Keratinocyte (primary cell): ENCODE results near the gene SCAF8. TPM values are rescaled to one million over a fixed set of nuclear protein-coding genes. Genes with fewer than 3 reads are reported as not detected.

Experiments used
- DNase-seq: peaks from one replicate; pipeline ENCODE4 v3.0.0-alpha.2; 2011; ENCODE audit warnings: low read depth, missing footprints, low spot score
- FAIRE-seq: peaks from 2 replicates; lab custom pipeline; 2011; peaks lifted over from hg19 to GRCh38; lab: Jason Lieb, UNC
- H2AFZ ChIP-seq: 2 replicates; pipeline ENCODE4 v1.6.0; 2012; ENCODE audit warnings: low read length, control low read depth, inconsistent platforms; ENCODE audit not compliant: control insufficient read depth
- H3K27ac ChIP-seq: 2 replicates; pipeline ENCODE4 v1.5.1; 2011; ENCODE audit warnings: low read length; ENCODE audit not compliant: control insufficient read depth, insufficient read depth
- H3K27me3 ChIP-seq: 3 replicates; pipeline ENCODE4 v1.6.0; 2011; ENCODE audit warnings: low read length; ENCODE audit not compliant: control insufficient read depth, insufficient read depth; ENCODE audit errors: extremely low read depth
- H3K36me3 ChIP-seq, 2 experiments: 2 replicates in 1 of 2; 3 replicates in 1 of 2; pipeline ENCODE4 v1.5.1; 2011; ENCODE audit warnings: low read length in 2 of 2, mild to moderate bottlenecking in 1 of 2; ENCODE audit not compliant: control insufficient read depth in 2 of 2, insufficient read depth in 2 of 2; ENCODE audit errors: extremely low read depth in 1 of 2
- H3K4me1 ChIP-seq: 3 replicates; pipeline ENCODE4 v1.5.1; 2011; ENCODE audit warnings: low read length; ENCODE audit not compliant: control insufficient read depth, insufficient read depth; ENCODE audit errors: extremely low read depth
- H3K4me2 ChIP-seq: 3 replicates; pipeline ENCODE4 v1.6.0; 2011; ENCODE audit warnings: low read depth, low read length; ENCODE audit not compliant: control insufficient read depth, insufficient read depth; ENCODE audit errors: extremely low read depth
- H3K4me3 ChIP-seq, 3 experiments: fragments of 200-600 bp in 1 of 3; sonication (generic) in 1 of 3; 2 replicates in 2 of 3; 3 replicates in 1 of 3; pipeline ENCODE4 v1.5.1; 2011 to 2016; ENCODE audit warnings: low read length in 3 of 3, mild to moderate bottlenecking in 3 of 3, control low read depth in 2 of 3, inconsistent platforms in 1 of 3, low read depth in 1 of 3, mixed read lengths in 1 of 3, mixed run types in 1 of 3, moderate library complexity in 1 of 3; ENCODE audit not compliant: control insufficient read depth in 2 of 3, insufficient read depth in 2 of 3; ENCODE audit errors: extremely low read depth in 1 of 3
- H3K79me2 ChIP-seq: 2 replicates; pipeline ENCODE4 v1.6.0; 2012; ENCODE audit warnings: low read length; ENCODE audit not compliant: control insufficient read depth, insufficient read depth
- H3K9ac ChIP-seq: 3 replicates; pipeline ENCODE4 v1.6.0; 2011; ENCODE audit warnings: low read length; ENCODE audit not compliant: control insufficient read depth, insufficient read depth; ENCODE audit errors: extremely low read depth
- H3K9me1 ChIP-seq: 3 replicates; pipeline ENCODE4 v1.6.0; 2011; ENCODE audit warnings: low read length; ENCODE audit not compliant: control insufficient read depth, insufficient read depth; ENCODE audit errors: extremely low read depth
- H3K9me3 ChIP-seq: 2 replicates; pipeline ENCODE4 v1.5.1; 2012; ENCODE audit warnings: low read depth, low read length; ENCODE audit not compliant: control insufficient read depth
- H4K20me1 ChIP-seq: 3 replicates; pipeline ENCODE4 v1.6.0; 2011; ENCODE audit warnings: low read length; ENCODE audit not compliant: control insufficient read depth, insufficient read depth; ENCODE audit errors: extremely low read depth
- CTCF ChIP-seq, 3 experiments: IDR thresholded peaks in 1 of 3; conservative IDR thresholded peaks in 1 of 3; optimal IDR thresholded peaks in 1 of 3; 2 replicates in 2 of 3; 3 replicates in 1 of 3; pipeline versions ENCODE3 to v1.5.1; 2011; ENCODE audit warnings: low read length in 3 of 3, mild to moderate bottlenecking in 3 of 3, moderate library complexity in 2 of 3, control low read depth in 1 of 3, inconsistent platforms in 1 of 3; ENCODE audit not compliant: insufficient read depth in 2 of 3; ENCODE audit errors: extremely low read depth in 1 of 3
- EZH2 ChIP-seq: IDR thresholded peaks from one replicate; pipeline ENCODE4 v1.6.1; 2012; ENCODE audit warnings: inconsistent platforms, mild to moderate bottlenecking, low read length, moderate library complexity
- dilution Hi-C: fragments of 300-500 bp; cut with MboI; formaldehyde crosslinking; loops from one replicate; pipeline ENCODE4 v1.7.0; 2020; ENCODE audit warnings: low sequenced_read_pairs; ENCODE audit not compliant: extremely low pct_ligation_motif_present
- polyA plus RNA-seq, 5 experiments: library from polyadenylated mRNA; depleted of rRNA in 3 of 5; stranded (reverse) in 3 of 5; stranded (forward) in 1 of 5; unstranded in 1 of 5; fragments of >200 nt; gene quantifications; 1 replicate in 1 of 5; 2 replicates in 3 of 5; 3 replicates in 1 of 5; pipeline versions ENCODE4 v1.2.1 to v1.2.3, GENCODE V29; 2011 to 2012; ENCODE audit warnings: missing spikeins in 2 of 5, low read depth in 1 of 5, low replicate concordance in 1 of 5

SCAF8 gene
- polyA plus RNA-seq, 1 donor (not counting 4 experiments of a cell fraction or from before 2014, with no cell fraction given) = 19.1 TPM

- H3K36me3 ChIP-seq = peaks cover 11 to 16% of the 10 kb centered on the region in 2 experiments
- dilution Hi-C loops = no loop called here
Observed at GRCh38 chr6:154815938-154816820, 83.0 kb downstream of the SCAF8 start.

DNA sequence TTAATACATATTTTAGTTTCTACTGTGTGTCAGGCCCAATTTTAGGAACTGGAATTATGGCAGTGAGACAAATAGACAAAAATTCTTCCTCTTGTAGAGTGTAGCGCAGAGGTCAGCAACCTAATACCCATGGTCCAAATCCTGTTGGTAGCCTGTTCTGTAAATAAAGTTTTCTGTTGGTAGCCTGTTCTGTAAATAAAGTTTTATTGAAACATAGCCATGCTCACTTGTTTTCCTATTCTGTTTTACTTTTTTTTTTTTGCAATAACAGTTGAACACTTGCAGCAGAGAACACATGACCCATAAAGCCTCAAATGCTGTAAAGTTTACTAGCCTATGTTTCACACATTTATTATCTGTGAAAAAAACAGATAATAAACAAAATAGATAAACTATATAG lies 87.9 kb downstream of the SCAF8 start:
- H3K79me2 ChIP-seq = peaks cover 2% of the 10 kb centered on the region
- H3K27ac ChIP-seq = no peak overlapping the region
- H2AFZ ChIP-seq = no peak overlapping the region
- no peak overlapping the region for H3K9ac ChIP-seq
- H3K9me3 ChIP-seq = no peaks in the 10 kb centered on the region
- H3K36me3 ChIP-seq = peaks cover 10 to 16% of the 10 kb centered on the region in 2 experiments
- no peaks in the 10 kb centered on the region for H4K20me1 ChIP-seq
- no peak overlapping the region for H3K4me2 ChIP-seq
- no peaks in the 10 kb centered on the region for H3K27me3 ChIP-seq
- no peak for FAIRE-seq
- dilution Hi-C loops = no loop called here
- TF ChIP-seq EZH2 (no peak), CTCF (optimal IDR thresholded peaks at IDR 0.05 in 1 of 3, IDR thresholded peaks at IDR 0.05 in 1 of 3, conservative IDR thresholded peaks at IDR 0.05 in 1 of 3; ENCODE audit: extremely low read depth in 1 of 3, insufficient read depth in 2 of 3, low read length in 3 of 3) (no peak)
- H3K4me1 ChIP-seq = no peaks in the 10 kb centered on the region
- DNase-seq = no peak
- no peaks in the 10 kb centered on the region for H3K9me1 ChIP-seq
- no peak overlapping the region for H3K4me3 ChIP-seq

More at GRCh38 chr6:154815938-154816820, 83.0 kb downstream of the SCAF8 start:
- no peaks in the 10 kb centered on the region for H3K79me2 ChIP-seq
- no peaks in the 10 kb centered on the region for H3K9me1 ChIP-seq
- no peak overlapping the region for H3K9ac ChIP-seq
- FAIRE-seq (no peak), DNase-seq (no peak)
- H3K4me2 ChIP-seq = no peak overlapping the region
- H3K27me3 ChIP-seq = no peaks in the 10 kb centered on the region
- H3K4me3 ChIP-seq = no peak overlapping the region
- H3K9me3 ChIP-seq = no peaks in the 10 kb centered on the region
- TF ChIP-seq EZH2 (no peak), CTCF (optimal IDR thresholded peaks at IDR 0.05 in 1 of 3, IDR thresholded peaks at IDR 0.05 in 1 of 3, conservative IDR thresholded peaks at IDR 0.05 in 1 of 3; ENCODE audit: extremely low read depth in 1 of 3, insufficient read depth in 2 of 3, low read length in 3 of 3) (no peak)
- no peak overlapping the region for H3K27ac ChIP-seq
- H2AFZ ChIP-seq = no peak overlapping the region
- no peaks in the 10 kb centered on the region for H4K20me1 ChIP-seq
- no peaks in the 10 kb centered on the region for H3K4me1 ChIP-seq
